HCT116 (cell line): Measurements from ENCODE around the gene RAB8B. TPM values are rescaled to one million over a fixed set of nuclear protein-coding genes. Genes with fewer than 3 reads are reported as not detected.

Experiments
- ATAC-seq: fragments of 200-7000 bp; cut with Tn5 transposase; 2 replicates; pipeline ENCODE4 v1.9.1; 2020; ENCODE audit warnings: mild to moderate bottlenecking, moderate library complexity
- BruUV-seq: library from RNA; stranded (reverse); fragments of 400-500 nt; replicated peaks from 2 replicates; lab custom pipeline; 2021; lab: Mats Ljungman, UMichigan
- CTCF ChIA-PET: fragments of 300-600 bp; sonication (Branson Sonifier 250); formaldehyde crosslinking; loops from one replicate; lab custom pipeline; 2021; ENCODE audit warnings: antibody characterized with exemption; lab: Charles Lee
- POLR2A ChIA-PET: fragments of 300-600, 350-600 bp; sonication (Branson Sonifier 250); formaldehyde crosslinking; loops from one replicate; lab custom pipeline; 2021; ENCODE audit warnings: antibody characterized with exemption; lab: Charles Lee
- RAD21 ChIA-PET, 2 experiments: fragments of 300-600 bp; sonication (Branson Sonifier 250); formaldehyde crosslinking; loops; one replicate each; lab custom pipeline; 2023; ENCODE audit warnings: low total read pairs in 2 of 2; ENCODE audit not compliant: uncharacterized antibody in 2 of 2, unreplicated experiment in 2 of 2, low non-redundant PET in 1 of 2; lab: Charles Lee
- DNase-seq: peaks from one replicate; pipeline ENCODE4 v3.0.0-alpha.2; 2010; ENCODE audit warnings: low read depth, low spot score
- H2AFZ ChIP-seq: fragments of 200-600 bp; shearing (Covaris generic), sonication (generic); 2 replicates; pipeline ENCODE4 v1.6.1; 2017; ENCODE audit warnings: low read depth, mixed run types, mixed read lengths, antibody characterized with exemption, low read length; ENCODE audit not compliant: poor library complexity, severe bottlenecking
- H3K27ac ChIP-seq: 2 replicates; pipeline ENCODE4 v1.5.1; 2012; ENCODE audit warnings: low read depth, low read length
- H3K27me3 ChIP-seq: fragments of 200-600 bp; sonication (generic); 2 replicates; pipeline ENCODE4 v1.6.1; 2016; ENCODE audit warnings: mixed run types, low read length, mixed read lengths; ENCODE audit not compliant: insufficient read depth
- H3K36me3 ChIP-seq, 2 experiments: fragments of 200-500 bp in 1 of 2; fragments of 200-600 bp in 1 of 2; sonication (Bioruptor generic) in 1 of 2; sonication (generic) in 1 of 2; 2 replicates each; pipeline versions ENCODE4 v1.5.1 to v1.6.1; 2014 to 2016; ENCODE audit warnings: low read length in 2 of 2, inconsistent platforms in 1 of 2, mixed read lengths in 1 of 2, mixed run types in 1 of 2; ENCODE audit not compliant: insufficient read depth in 2 of 2, control insufficient read depth in 1 of 2
- H3K4me1 ChIP-seq, 2 experiments: fragments of 200-600 bp in 1 of 2; sonication (generic) in 1 of 2; 2 replicates each; pipeline versions ENCODE4 v1.5.1 to v1.6.1; 2012 to 2017; ENCODE audit warnings: low read length in 2 of 2, inconsistent platforms in 1 of 2, mild to moderate bottlenecking in 1 of 2, mixed read lengths in 1 of 2, mixed run types in 1 of 2, moderate library complexity in 1 of 2; ENCODE audit not compliant: insufficient read depth in 2 of 2, control insufficient read depth in 1 of 2
- H3K4me2 ChIP-seq: fragments of 200-600 bp; sonication (generic); 2 replicates; pipeline ENCODE4 v1.6.1; 2017; ENCODE audit warnings: mixed run types, low read length, mixed read lengths
- H3K4me3 ChIP-seq, 2 experiments: fragments of 200-600 bp in 1 of 2; sonication (generic) in 1 of 2; replicated peaks in 1 of 2; 2 replicates each; pipeline ENCODE4 v1.5.1; 2011 to 2016; ENCODE audit warnings: low read length in 2 of 2, control low read depth in 1 of 2, low read depth in 1 of 2, mild to moderate bottlenecking in 1 of 2, mixed read lengths in 1 of 2, mixed run types in 1 of 2
- H3K79me2 ChIP-seq: fragments of 200-600 bp; sonication (generic); 2 replicates; pipeline ENCODE4 v1.6.1; 2017; ENCODE audit warnings: mild to moderate bottlenecking, mixed run types, low read length, moderate library complexity, mixed read lengths; ENCODE audit not compliant: insufficient read depth
- H3K9ac ChIP-seq: fragments of 200-600 bp; sonication (generic); 2 replicates; pipeline ENCODE4 v1.6.1; 2016; ENCODE audit warnings: low read length, mixed read lengths
- H3K9me2 ChIP-seq: fragments of 200-600 bp; sonication (generic), shearing (Covaris generic); 2 replicates; pipeline ENCODE4 v1.6.1; 2017; ENCODE audit warnings: mixed run types, mild to moderate bottlenecking, moderate library complexity; ENCODE audit not compliant: insufficient read depth
- H3K9me3 ChIP-seq, 2 experiments: fragments of 200-500 bp in 1 of 2; fragments of 200-600 bp in 1 of 2; sonication (Bioruptor generic) in 1 of 2; sonication (generic) in 1 of 2; 2 replicates each; pipeline ENCODE4 v1.6.1; 2014 to 2017; ENCODE audit warnings: low read length in 2 of 2, mixed read lengths in 2 of 2, inconsistent platforms in 1 of 2, low read depth in 1 of 2, mild to moderate bottlenecking in 1 of 2, mixed run types in 1 of 2, moderate library complexity in 1 of 2; ENCODE audit not compliant: control insufficient read depth in 1 of 2, insufficient read depth in 1 of 2
- H4K20me1 ChIP-seq: fragments of 200-600 bp; sonication (generic), shearing (Covaris generic); 2 replicates; pipeline ENCODE4 v1.6.1; 2017; ENCODE audit warnings: mixed run types, mild to moderate bottlenecking, moderate library complexity; ENCODE audit not compliant: insufficient read depth
- CBX3 ChIP-seq: IDR thresholded peaks from 2 replicates; pipeline ENCODE4 v1.6.1; 2012; ENCODE audit warnings: low read depth
- CEBPB ChIP-seq: IDR thresholded peaks from 2 replicates; pipeline ENCODE4 v1.6.1; 2012; ENCODE audit warnings: low read depth
- EGR1 ChIP-seq: IDR thresholded peaks from 2 replicates; pipeline ENCODE4 v1.6.1; 2012; ENCODE audit warnings: low read depth
- EZH2 ChIP-seq: fragments of 200-600 bp; sonication (generic); IDR thresholded peaks from 2 replicates; pipeline ENCODE4 v1.6.1; 2017; ENCODE audit warnings: antibody characterized with exemption, mixed run types
- EZH2phosphoT487 ChIP-seq: fragments of 200-600 bp; IDR thresholded peaks from 2 replicates; pipeline ENCODE4 v1.6.1; 2018; ENCODE audit warnings: antibody characterized with exemption, borderline replicate concordance
- FOSL1 ChIP-seq: IDR thresholded peaks from 2 replicates; pipeline ENCODE4 v1.6.1; 2012; ENCODE audit warnings: low read depth
- JUND ChIP-seq: IDR thresholded peaks from 2 replicates; pipeline ENCODE4 v1.6.1; 2012
- POLR2A ChIP-seq: IDR thresholded peaks from 2 replicates; pipeline ENCODE4 v1.7.0; 2011; ENCODE audit warnings: borderline replicate concordance; ENCODE audit not compliant: insufficient read depth, insufficient read length; ENCODE audit errors: extremely low read depth
- POLR2AphosphoS5 ChIP-seq: IDR thresholded peaks from 2 replicates; pipeline ENCODE4 v1.6.1; 2011; ENCODE audit warnings: mild to moderate bottlenecking, low read depth, low read length, moderate library complexity
- RAD21 ChIP-seq: IDR thresholded peaks from 2 replicates; pipeline ENCODE4 v1.6.1; 2012; ENCODE audit warnings: low read depth, mild to moderate bottlenecking
- SIN3A ChIP-seq: IDR thresholded peaks from 2 replicates; pipeline ENCODE4 v1.6.1; 2012; ENCODE audit warnings: low read depth
- SP1 ChIP-seq: IDR thresholded peaks from 2 replicates; pipeline ENCODE4 v1.6.1; 2012; ENCODE audit warnings: low read depth
- SRF ChIP-seq: IDR thresholded peaks from 2 replicates; pipeline ENCODE4 v1.6.1; 2012; ENCODE audit warnings: low read depth
- YY1 ChIP-seq: IDR thresholded peaks from 2 replicates; pipeline ENCODE4 v1.6.1; 2011; ENCODE audit warnings: low read length, low read depth, moderate library complexity, mild to moderate bottlenecking; ENCODE audit not compliant: insufficient replicate concordance; ENCODE audit errors: extremely low read depth
- ZFX ChIP-seq: fragments of 450-650 bp; IDR thresholded peaks from 2 replicates; pipeline ENCODE4 v1.6.1; 2017
- intact Hi-C: fragments of 100-400 bp; cut with micrococcal nuclease; formaldehyde crosslinking; loops from 2 replicates; pipeline ENCODE4 v1.10.0; 2022
- total RNA-seq: library from RNA; stranded (reverse); gene quantifications from one replicate; pipeline ENCODE4 v1.2.1, GENCODE V29; 2021; ENCODE audit not compliant: unreplicated experiment
- TF ChIP-seq, protein P1 (sequence below): IDR thresholded peaks from 2 replicates; pipeline ENCODE4 v1.6.1; 2012; ENCODE audit warnings: low read depth
- TF ChIP-seq, protein P2 (sequence below), 3 experiments: fragments of 200-600 bp in 1 of 3; sonication (generic) in 1 of 3; IDR thresholded peaks in 2 of 3; conservative IDR thresholded peaks in 1 of 3; 2 replicates each; pipeline ENCODE4 v1.5.1; 2012 to 2017; ENCODE audit warnings: low read depth in 2 of 3, low read length in 2 of 3, antibody characterized with exemption in 1 of 3, borderline replicate concordance in 1 of 3, control low read depth in 1 of 3, mild to moderate bottlenecking in 1 of 3, mixed read lengths in 1 of 3, mixed run types in 1 of 3, moderate library complexity in 1 of 3; ENCODE audit not compliant: insufficient read depth in 1 of 3

Gene RAB8B
- total RNA-seq, 1 experiment from 2014 or later: 19.4 TPM

GRCh38 chr15:63238796-63239195 is 49.4 kb downstream of the RAB8B start:
- no peak for ATAC-seq
- Histone ChIP-seq H3K9me2 (no peaks in the 10 kb centered on the region), H3K27ac (no peak overlapping the region), H3K27me3 (no peaks in the 10 kb centered on the region), H3K79me2 (no peaks in the 10 kb centered on the region), H3K4me2 (no peak overlapping the region), H2AFZ (no peak overlapping the region), H4K20me1 (no peaks in the 10 kb centered on the region), H3K4me3 (no peak overlapping the region), H3K9me3 (no peaks in the 10 kb centered on the region; a peak in 1 of 4 replicates), H3K4me1 (peaks cover 0 to 14% of the 10 kb centered on the region in 2 experiments; a peak in 2 of 4 replicates), H3K9ac (no peak overlapping the region), H3K36me3 (no peaks in the 10 kb centered on the region)
- DNase-seq: no peak
- ChIA-PET RAD21 (no interaction called here), CTCF (no interaction called here), POLR2A (no interaction called here)
- TF ChIP-seq SIN3A (no peak), SP1 (no peak), CBX3 (no peak), FOSL1 (no peak), YY1 (no peak), POLR2A (no peak), EZH2 (no peak), JUND (no peak), EZH2phosphoT487 (no peak), CEBPB (no peak), ZFX (no peak), EGR1 (no peak), SRF (no peak), RAD21 (no peak), POLR2AphosphoS5 (no peak)
- TF ChIP-seq, protein P1, sequence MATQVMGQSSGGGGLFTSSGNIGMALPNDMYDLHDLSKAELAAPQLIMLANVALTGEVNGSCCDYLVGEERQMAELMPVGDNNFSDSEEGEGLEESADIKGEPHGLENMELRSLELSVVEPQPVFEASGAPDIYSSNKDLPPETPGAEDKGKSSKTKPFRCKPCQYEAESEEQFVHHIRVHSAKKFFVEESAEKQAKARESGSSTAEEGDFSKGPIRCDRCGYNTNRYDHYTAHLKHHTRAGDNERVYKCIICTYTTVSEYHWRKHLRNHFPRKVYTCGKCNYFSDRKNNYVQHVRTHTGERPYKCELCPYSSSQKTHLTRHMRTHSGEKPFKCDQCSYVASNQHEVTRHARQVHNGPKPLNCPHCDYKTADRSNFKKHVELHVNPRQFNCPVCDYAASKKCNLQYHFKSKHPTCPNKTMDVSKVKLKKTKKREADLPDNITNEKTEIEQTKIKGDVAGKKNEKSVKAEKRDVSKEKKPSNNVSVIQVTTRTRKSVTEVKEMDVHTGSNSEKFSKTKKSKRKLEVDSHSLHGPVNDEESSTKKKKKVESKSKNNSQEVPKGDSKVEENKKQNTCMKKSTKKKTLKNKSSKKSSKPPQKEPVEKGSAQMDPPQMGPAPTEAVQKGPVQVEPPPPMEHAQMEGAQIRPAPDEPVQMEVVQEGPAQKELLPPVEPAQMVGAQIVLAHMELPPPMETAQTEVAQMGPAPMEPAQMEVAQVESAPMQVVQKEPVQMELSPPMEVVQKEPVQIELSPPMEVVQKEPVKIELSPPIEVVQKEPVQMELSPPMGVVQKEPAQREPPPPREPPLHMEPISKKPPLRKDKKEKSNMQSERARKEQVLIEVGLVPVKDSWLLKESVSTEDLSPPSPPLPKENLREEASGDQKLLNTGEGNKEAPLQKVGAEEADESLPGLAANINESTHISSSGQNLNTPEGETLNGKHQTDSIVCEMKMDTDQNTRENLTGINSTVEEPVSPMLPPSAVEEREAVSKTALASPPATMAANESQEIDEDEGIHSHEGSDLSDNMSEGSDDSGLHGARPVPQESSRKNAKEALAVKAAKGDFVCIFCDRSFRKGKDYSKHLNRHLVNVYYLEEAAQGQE: no peak
- TF ChIP-seq, protein P2, sequence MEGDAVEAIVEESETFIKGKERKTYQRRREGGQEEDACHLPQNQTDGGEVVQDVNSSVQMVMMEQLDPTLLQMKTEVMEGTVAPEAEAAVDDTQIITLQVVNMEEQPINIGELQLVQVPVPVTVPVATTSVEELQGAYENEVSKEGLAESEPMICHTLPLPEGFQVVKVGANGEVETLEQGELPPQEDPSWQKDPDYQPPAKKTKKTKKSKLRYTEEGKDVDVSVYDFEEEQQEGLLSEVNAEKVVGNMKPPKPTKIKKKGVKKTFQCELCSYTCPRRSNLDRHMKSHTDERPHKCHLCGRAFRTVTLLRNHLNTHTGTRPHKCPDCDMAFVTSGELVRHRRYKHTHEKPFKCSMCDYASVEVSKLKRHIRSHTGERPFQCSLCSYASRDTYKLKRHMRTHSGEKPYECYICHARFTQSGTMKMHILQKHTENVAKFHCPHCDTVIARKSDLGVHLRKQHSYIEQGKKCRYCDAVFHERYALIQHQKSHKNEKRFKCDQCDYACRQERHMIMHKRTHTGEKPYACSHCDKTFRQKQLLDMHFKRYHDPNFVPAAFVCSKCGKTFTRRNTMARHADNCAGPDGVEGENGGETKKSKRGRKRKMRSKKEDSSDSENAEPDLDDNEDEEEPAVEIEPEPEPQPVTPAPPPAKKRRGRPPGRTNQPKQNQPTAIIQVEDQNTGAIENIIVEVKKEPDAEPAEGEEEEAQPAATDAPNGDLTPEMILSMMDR (IDR thresholded peaks at IDR 0.05 in 2 of 3, conservative IDR thresholded peaks at IDR 0.05 in 1 of 3; ENCODE audit: borderline replicate concordance in 1 of 3, insufficient read depth in 1 of 3, low read depth in 2 of 3, low read length in 2 of 3): no peak
- intact Hi-C loops: no loop called here
- no TSS peak for BruUV-seq
